D721Med (cell line): ENCODE measurements around the gene TMEM141.

Experiments
- DNase-seq: peaks from one replicate; pipeline ENCODE4 v3.0.0; 2011; ENCODE audit warnings: low spot score; ENCODE audit not compliant: insufficient read length
- FAIRE-seq: peaks from 2 replicates; lab custom pipeline; 2011; peaks lifted over from hg19 to GRCh38; lab: Jason Lieb, UNC
- TF ChIP-seq, protein P1 (sequence below): IDR thresholded peaks from 2 replicates; pipeline ENCODE4 v1.5.1; 2012; ENCODE audit warnings: mild to moderate bottlenecking, control low read depth; ENCODE audit not compliant: insufficient read depth; ENCODE audit errors: missing control alignments

Gene TMEM141

DNA sequence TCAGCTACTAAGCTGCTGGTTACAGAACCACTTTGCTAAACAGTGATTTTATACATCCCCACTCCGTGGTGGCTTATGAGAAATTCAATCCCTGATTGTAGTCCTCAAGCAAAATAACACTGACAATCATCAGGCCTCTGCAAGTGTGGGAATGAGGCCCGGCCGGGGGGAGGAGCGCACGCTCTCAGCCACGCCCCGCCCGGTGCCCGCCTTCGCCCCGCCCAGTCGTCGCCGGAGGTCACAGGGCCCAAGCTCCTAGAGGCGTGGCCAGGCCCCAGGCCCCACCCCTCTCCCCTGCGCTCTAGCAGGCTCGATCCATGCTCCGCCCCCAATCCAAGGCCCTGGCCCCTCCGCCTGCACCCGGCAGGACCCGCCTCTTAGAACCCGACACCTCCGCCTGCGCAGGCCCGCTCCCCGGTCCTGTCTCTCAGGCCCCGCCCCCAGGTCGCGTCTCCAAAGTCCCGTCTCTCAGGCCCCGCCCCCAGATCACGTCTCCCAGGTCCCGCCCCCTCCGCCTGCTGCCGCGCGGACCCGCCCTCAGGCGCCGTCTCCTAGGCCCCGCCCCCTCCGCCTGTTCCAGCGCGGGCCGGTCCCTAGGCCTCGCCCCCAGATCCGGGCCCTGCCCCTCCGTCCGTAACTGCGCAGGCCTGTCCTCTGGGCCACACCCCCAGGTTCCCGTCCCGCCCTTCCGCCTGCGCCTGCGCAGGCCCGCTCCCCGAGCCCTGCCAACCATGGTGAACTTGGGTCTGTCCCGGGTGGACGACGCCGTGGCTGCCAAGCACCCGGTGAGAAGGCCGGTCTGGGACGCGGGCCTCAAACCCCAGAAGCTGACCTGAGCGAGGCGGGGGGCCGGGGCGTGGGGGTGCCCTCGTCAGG is at the start of gene TMEM141:
Gene TMEM141, plus strand, starts transcription at position 705 of the 876 bp plus-strand sequence. Its CDS starts 27 bp downstream, at position 732.
- TF ChIP-seq, protein P1, sequence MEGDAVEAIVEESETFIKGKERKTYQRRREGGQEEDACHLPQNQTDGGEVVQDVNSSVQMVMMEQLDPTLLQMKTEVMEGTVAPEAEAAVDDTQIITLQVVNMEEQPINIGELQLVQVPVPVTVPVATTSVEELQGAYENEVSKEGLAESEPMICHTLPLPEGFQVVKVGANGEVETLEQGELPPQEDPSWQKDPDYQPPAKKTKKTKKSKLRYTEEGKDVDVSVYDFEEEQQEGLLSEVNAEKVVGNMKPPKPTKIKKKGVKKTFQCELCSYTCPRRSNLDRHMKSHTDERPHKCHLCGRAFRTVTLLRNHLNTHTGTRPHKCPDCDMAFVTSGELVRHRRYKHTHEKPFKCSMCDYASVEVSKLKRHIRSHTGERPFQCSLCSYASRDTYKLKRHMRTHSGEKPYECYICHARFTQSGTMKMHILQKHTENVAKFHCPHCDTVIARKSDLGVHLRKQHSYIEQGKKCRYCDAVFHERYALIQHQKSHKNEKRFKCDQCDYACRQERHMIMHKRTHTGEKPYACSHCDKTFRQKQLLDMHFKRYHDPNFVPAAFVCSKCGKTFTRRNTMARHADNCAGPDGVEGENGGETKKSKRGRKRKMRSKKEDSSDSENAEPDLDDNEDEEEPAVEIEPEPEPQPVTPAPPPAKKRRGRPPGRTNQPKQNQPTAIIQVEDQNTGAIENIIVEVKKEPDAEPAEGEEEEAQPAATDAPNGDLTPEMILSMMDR = no peak
- DNase-seq (peak; percentile 93), FAIRE-seq (no peak)

DNA sequence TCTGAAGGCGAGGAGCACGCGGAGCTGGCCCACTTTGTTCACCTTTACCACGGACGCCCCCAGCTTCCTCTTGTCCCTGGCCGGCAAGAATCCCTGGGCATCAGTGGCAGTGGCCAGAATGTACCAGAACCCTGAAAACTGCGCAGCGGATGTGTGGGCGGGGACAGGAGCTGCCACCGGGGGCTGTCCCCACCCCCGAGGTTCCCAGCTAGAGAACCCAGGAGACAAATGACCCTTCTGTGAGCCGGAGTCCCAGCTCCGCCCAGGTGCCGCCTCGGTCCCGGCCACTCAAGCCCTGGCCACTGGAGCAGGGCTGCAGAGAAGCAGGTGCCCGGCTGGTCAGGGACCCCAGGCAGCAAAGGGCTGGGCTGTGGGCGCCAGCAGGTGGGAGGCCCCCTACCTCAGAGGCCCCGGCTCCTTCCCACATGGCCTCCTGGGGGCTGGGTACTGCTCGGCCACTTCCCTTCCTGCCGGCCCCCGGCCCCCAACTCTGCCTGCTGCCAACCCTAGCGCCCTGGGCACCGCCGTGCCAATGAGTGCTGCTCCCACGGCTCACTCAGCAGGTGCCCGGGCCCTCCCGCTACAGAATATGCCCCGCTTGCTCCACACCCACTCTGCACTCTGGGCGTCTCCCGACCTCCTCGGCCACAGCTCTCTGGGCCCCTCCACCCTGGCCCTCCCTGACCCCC is 49.1 kb upstream of the TMEM141 start:
- TF ChIP-seq, protein P1 = no peak
- no peak for DNase-seq
- FAIRE-seq = no peak

DNA sequence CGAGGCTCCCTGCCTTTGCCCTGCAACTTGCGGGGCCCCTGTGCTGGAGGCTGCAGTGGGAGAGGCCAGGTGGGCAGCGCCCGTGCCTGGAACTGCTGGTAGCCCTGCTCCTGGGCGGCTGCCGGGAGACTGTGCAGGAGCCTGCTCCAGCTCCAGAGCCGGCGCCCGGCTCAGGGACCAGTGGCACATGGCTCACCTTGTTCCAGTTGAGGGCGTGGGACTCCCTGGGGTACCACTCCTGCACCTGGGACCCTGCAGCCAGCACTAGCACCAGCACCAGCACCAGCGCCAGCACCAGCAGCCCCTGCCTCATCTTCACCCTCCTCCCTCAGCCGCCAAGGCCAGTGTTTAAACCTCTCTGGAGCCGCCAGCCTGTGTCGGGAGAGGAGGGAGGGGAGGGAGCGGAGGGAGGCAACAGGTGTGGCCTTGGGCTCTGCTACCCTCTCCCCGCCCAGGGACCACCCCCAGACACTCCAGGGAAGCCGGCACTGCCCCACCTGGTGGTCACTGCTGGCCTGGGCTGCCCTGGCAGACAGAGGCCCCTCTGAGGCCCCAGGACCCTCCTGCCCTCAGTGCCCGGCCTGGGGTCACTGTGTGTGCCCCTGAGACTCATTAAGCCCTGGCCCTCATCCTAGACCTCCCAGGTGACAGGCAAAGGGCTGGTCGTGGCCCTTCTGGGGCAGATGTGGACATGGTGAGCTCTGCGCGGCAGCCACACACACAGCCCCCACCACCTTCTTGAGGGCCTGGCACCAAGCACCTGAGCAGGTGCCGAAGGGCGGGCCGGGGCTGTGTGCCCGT is 48.4 kb upstream of the TMEM141 start, which contains the start of gene LCN10:
Gene LCN10, minus strand, starts transcription at position 350 of the 801 bp plus-strand sequence. Its CDS starts 37 bp downstream, at position 313.
- no peak for DNase-seq
- TF ChIP-seq, protein P1 = no peak
- FAIRE-seq = no peak

DNA sequence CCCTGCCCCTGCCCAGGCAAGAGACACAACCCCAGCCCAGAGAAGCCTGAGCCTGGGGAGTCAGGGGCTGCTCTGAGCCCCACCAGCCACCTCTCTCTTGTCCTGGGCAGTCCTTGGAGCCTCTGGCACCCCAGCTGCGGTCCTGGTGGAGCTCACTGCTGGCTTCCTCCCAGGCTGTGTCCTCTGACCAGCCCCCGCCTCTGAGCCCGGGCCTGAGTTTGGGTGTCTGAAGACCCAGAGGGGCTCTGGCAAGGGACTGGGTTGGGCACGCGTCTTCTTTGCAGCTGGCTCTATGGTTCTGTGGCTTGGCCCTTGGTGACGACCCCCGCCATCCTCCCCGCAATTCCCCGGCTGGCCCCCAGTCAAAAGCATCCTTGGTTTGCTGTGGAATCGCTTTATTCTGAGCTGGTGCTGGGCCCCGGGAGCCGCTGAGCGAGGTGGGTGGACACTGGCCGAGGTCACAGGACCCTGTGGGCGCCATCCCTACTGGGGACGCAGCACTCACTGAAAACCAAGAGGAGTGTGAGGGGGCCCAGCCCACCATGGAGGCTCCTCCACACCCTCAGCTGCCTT is 47.4 kb upstream of the TMEM141 start:
- TF ChIP-seq, protein P1 = no peak
- DNase-seq = no peak
- no peak for FAIRE-seq

DNA sequence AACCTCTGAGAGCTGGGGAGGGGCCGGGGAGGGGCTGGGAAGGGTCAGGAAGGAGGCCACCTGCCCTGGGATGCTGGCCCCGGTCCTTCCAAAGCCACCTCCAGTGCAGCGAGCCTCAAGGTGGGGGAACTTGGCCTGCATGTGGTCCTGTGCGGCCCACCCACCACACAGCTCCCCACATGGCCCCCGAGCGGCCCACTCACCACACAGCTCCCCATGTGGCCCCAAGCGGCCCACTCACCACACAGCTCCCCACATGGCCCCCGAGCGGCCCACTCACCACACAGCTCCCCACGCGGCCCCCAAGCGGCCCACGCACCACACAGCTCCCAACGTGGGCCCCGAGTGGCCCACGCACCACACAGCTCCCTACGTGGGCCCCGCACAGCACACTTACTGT is 46.4 kb upstream of the TMEM141 start:
- DNase-seq (no peak), FAIRE-seq (no peak)
- TF ChIP-seq, protein P1 = no peak

DNA sequence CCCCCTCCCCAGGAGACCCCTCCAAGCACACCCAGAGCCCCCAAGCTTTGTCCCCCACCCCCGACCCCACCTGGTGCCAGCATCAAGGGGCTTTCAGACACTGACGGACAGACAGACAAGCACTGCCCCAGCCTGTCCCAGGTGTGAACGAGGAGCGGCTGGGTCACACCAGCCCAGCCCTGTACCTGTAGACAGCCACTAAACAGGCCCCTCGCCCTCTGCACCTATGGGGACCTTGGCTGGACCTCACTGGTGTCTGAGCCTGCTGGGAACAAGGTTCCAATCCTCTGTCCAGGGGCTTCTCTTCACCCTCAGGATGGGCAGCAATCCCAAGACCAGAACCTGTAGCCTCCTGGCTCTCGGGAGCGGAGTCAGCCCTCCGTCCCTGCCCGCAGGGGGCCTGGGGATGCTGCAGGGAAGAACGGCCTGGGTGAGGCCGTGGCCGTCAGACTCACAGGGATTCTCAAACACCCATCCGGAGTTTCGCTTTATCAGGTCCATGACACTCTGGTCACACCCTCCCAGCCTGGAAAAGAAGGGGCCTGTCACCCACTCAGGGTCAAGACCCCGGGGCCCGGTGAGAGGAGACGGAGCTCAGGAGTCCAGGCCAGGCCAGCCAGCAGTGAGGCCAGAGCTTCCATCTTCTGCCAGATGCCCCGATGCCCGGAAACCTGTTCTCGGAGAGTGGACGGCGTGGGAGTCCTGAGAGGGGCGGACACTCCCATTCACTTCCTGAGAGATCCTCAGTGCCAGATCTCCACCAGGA is 45.6 kb upstream of the TMEM141 start:
- FAIRE-seq (no peak), DNase-seq (no peak)
- TF ChIP-seq, protein P1 = no peak
